HepG2 (cell line): Measurements from ENCODE around the gene ZBP1. TPM values are rescaled to one million over a fixed set of nuclear protein-coding genes. Genes with fewer than 3 reads are reported as not detected.

ENCODE experiments used
- ATAC-seq: fragments of 200-7000 bp; cut with Tn5 transposase; 3 replicates; pipeline ENCODE4 v1.9.1; 2020; ENCODE audit warnings: mild to moderate bottlenecking, moderate library complexity
- BruUV-seq: library from RNA; stranded (reverse); fragments of 400-500 nt; replicated peaks from 2 replicates; lab custom pipeline; 2021; lab: Mats Ljungman, UMichigan
- CTCF ChIA-PET: fragments of 300-600 bp; formaldehyde crosslinking; extraction: SDS; loops from one replicate; lab custom pipeline; 2021; ENCODE audit warnings: low total read pairs, inconsistent platforms, low intra/inter-chr PET ratio; lab: Yijun Ruan, JAX
- POLR2A ChIA-PET: fragments of 350-600 bp; sonication (Branson Sonifier 250); formaldehyde crosslinking; loops from one replicate; lab custom pipeline; 2020; ENCODE audit warnings: antibody characterized with exemption, inconsistent platforms; lab: Yijun Ruan, JAX
- DNase-seq: peaks from one replicate; pipeline ENCODE4 v3.0.0-alpha.2; 2015; ENCODE audit warnings: low spot score
- FAIRE-seq: peaks from 3 replicates; lab custom pipeline; 2011; peaks lifted over from hg19 to GRCh38; lab: Jason Lieb, UNC
- H2AFZ ChIP-seq: one replicate; pipeline ENCODE4 v1.6.1; 2011; ENCODE audit warnings: low read length, inconsistent platforms
- H3K27ac ChIP-seq: fragments of 300-600 bp; 3 replicates; pipeline ENCODE4 v1.8.0; 2011; ENCODE audit warnings: mixed run types, mild to moderate bottlenecking, mixed read lengths, low read length, inconsistent platforms; ENCODE audit not compliant: insufficient read depth; ENCODE audit errors: extremely low read length
- H3K27me3 ChIP-seq, 2 experiments: fragments of 200-600 bp in 1 of 2; 2 replicates in 1 of 2; 3 replicates in 1 of 2; pipeline versions ENCODE4 v1.6.0 to v1.8.0; 2011; ENCODE audit warnings: low read length in 2 of 2, mild to moderate bottlenecking in 2 of 2, moderate library complexity in 2 of 2, inconsistent platforms in 1 of 2; ENCODE audit not compliant: insufficient read depth in 2 of 2, control insufficient read depth in 1 of 2
- H3K36me3 ChIP-seq, 2 experiments: fragments of 200-600 bp in 1 of 2; replicated peaks in 1 of 2; 2 replicates in 1 of 2; 3 replicates in 1 of 2; pipeline versions ENCODE4 v1.5.1 to v1.8.0; 2011; ENCODE audit warnings: low read length in 2 of 2, inconsistent platforms in 1 of 2; ENCODE audit not compliant: insufficient read depth in 2 of 2, control insufficient read depth in 1 of 2
- H3K4me1 ChIP-seq: 2 replicates; pipeline ENCODE4 v1.5.1; 2012; ENCODE audit warnings: low read length, inconsistent platforms; ENCODE audit not compliant: insufficient read depth
- H3K4me2 ChIP-seq: 2 replicates; pipeline ENCODE4 v1.6.0; 2011; ENCODE audit warnings: low read depth, low read length, inconsistent platforms
- H3K4me3 ChIP-seq, 3 experiments: fragments of 200-600 bp in 1 of 3; sonication (generic), shearing (Covaris generic) in 1 of 3; replicated peaks in 1 of 3; 2 replicates each; pipeline ENCODE4 v1.5.1; 2011 to 2016; ENCODE audit warnings: low read length in 3 of 3, inconsistent platforms in 2 of 3, low read depth in 2 of 3, mild to moderate bottlenecking in 2 of 3, control low read depth in 1 of 3, mixed read lengths in 1 of 3; ENCODE audit not compliant: insufficient read depth in 1 of 3
- H3K79me2 ChIP-seq: one replicate; pipeline ENCODE4 v1.6.1; 2011; ENCODE audit warnings: low read length, inconsistent platforms; ENCODE audit not compliant: insufficient read depth
- H3K9ac ChIP-seq: 2 replicates; pipeline ENCODE4 v1.6.0; 2011; ENCODE audit warnings: mild to moderate bottlenecking, low read depth, low read length, inconsistent platforms; ENCODE audit not compliant: insufficient read depth
- H3K9me3 ChIP-seq: 2 replicates; pipeline ENCODE4 v1.5.1; 2012; ENCODE audit warnings: mild to moderate bottlenecking, low read length
- H4K20me1 ChIP-seq: 2 replicates; pipeline ENCODE4 v1.6.0; 2011; ENCODE audit warnings: inconsistent platforms, mild to moderate bottlenecking, low read length, moderate library complexity; ENCODE audit not compliant: insufficient read depth
- CENPX ChIP-seq: sonication (generic); formaldehyde crosslinking; IDR thresholded peaks from 2 replicates; pipeline ENCODE4 v1.9.0; 2021; ENCODE audit warnings: mild to moderate bottlenecking, missing genetic modification reagents, moderate library complexity
- KAT7 ChIP-seq: IDR thresholded peaks from 2 replicates; pipeline ENCODE4 v1.6.1; 2018; ENCODE audit warnings: borderline replicate concordance, missing compliant biosample characterization
- RBFOX2 ChIP-seq: fragments of 200-400 bp; formaldehyde crosslinking; IDR thresholded peaks from 2 replicates; pipeline ENCODE4 v1.6.1; 2017; ENCODE audit warnings: low read depth, mild to moderate bottlenecking, low read length
- RFXAP ChIP-seq: sonication (generic); formaldehyde crosslinking; IDR thresholded peaks from 2 replicates; pipeline ENCODE4 v1.4.0; 2020; ENCODE audit warnings: missing genetic modification reagents, borderline replicate concordance
- SMAD1 ChIP-seq: sonication (generic); formaldehyde crosslinking; IDR thresholded peaks from 2 replicates; pipeline ENCODE4 v1.4.0; 2020; ENCODE audit warnings: missing genetic modification reagents, low read depth, mild to moderate bottlenecking, borderline replicate concordance
- SRSF9 ChIP-seq: fragments of 200-400 bp; formaldehyde crosslinking; IDR thresholded peaks from 2 replicates; pipeline ENCODE4 v1.6.1; 2018; ENCODE audit warnings: borderline replicate concordance, mild to moderate bottlenecking, low read depth, low read length; ENCODE audit not compliant: insufficient read depth, poor library complexity, severe bottlenecking
- TGIF2 ChIP-seq: IDR thresholded peaks from 2 replicates; pipeline ENCODE4 v1.6.1; 2016; ENCODE audit warnings: control low read depth, missing compliant biosample characterization
- ZNF20 ChIP-seq: sonication (generic); formaldehyde crosslinking; IDR thresholded peaks from 2 replicates; pipeline ENCODE4 v1.4.0; 2020; ENCODE audit warnings: mild to moderate bottlenecking, moderate library complexity, missing genetic modification reagents
- ZNF234 ChIP-seq: sonication (generic); formaldehyde crosslinking; conservative IDR thresholded peaks from 2 replicates; pipeline ENCODE4 v1.5.1; 2020; ENCODE audit warnings: mild to moderate bottlenecking, missing genetic modification reagents
- ZNF30 ChIP-seq: sonication (generic); formaldehyde crosslinking; IDR thresholded peaks from 2 replicates; pipeline ENCODE4 v1.5.0; 2020; ENCODE audit warnings: mild to moderate bottlenecking, missing genetic modification reagents
- ZNF383 ChIP-seq: sonication (generic); formaldehyde crosslinking; IDR thresholded peaks from 2 replicates; pipeline ENCODE4 v1.4.0; 2020; ENCODE audit warnings: missing genetic modification reagents, mild to moderate bottlenecking, borderline replicate concordance
- ZNF446 ChIP-seq: sonication (generic); formaldehyde crosslinking; IDR thresholded peaks from 2 replicates; pipeline ENCODE4 v1.5.0; 2020; ENCODE audit warnings: mild to moderate bottlenecking, missing genetic modification reagents
- ZNF451 ChIP-seq: sonication (generic); formaldehyde crosslinking; IDR thresholded peaks from 2 replicates; pipeline ENCODE4 v1.5.0; 2020; ENCODE audit warnings: mild to moderate bottlenecking, missing genetic modification reagents
- ZNF614 ChIP-seq: IDR thresholded peaks from 2 replicates; pipeline ENCODE4 v1.6.1; 2018; ENCODE audit warnings: missing biosample characterization, missing genetic modification reagents, inconsistent platforms, borderline replicate concordance
- ZNF616 ChIP-seq: sonication (generic); formaldehyde crosslinking; IDR thresholded peaks from 2 replicates; pipeline ENCODE4 v1.5.0; 2020; ENCODE audit warnings: low read depth, mild to moderate bottlenecking, missing genetic modification reagents
- ZNF670 ChIP-seq: sonication (generic); formaldehyde crosslinking; IDR thresholded peaks from 2 replicates; pipeline ENCODE4 v1.8.0; 2022; ENCODE audit warnings: mild to moderate bottlenecking, missing genetic modification reagents, borderline replicate concordance
- ZNF737 ChIP-seq: sonication (generic); formaldehyde crosslinking; IDR thresholded peaks from 2 replicates; pipeline ENCODE4 v1.5.0; 2020; ENCODE audit warnings: missing genetic modification reagents, mild to moderate bottlenecking, borderline replicate concordance
- ZNF790 ChIP-seq: sonication (generic); formaldehyde crosslinking; IDR thresholded peaks from 2 replicates; pipeline ENCODE4 v1.8.0; 2022; ENCODE audit warnings: missing genetic modification reagents, mild to moderate bottlenecking, borderline replicate concordance
- ZNF879 ChIP-seq: sonication (generic); formaldehyde crosslinking; IDR thresholded peaks from 2 replicates; pipeline ENCODE4 v1.8.1; 2023; ENCODE audit warnings: missing genetic modification reagents
- ZSCAN12 ChIP-seq: sonication (generic); formaldehyde crosslinking; IDR thresholded peaks from 2 replicates; pipeline ENCODE4 v1.9.0; 2021; ENCODE audit warnings: mild to moderate bottlenecking, missing genetic modification reagents
- WGBS: methylation state at CpG from one replicate; pipeline ENCODE4 v1.1.6; 2017; ENCODE audit warnings: low lambda C conversion rate; 5-methylcytosine and 5-hydroxymethylcytosine counted together
- in situ Hi-C: cut with HindIII; loops from 2 replicates; pipeline ENCODE4 v1.10.0; 2017; ENCODE audit warnings: low pct_unique_long_range_greater_than_20kb; ENCODE audit not compliant: extremely low pct_ligation_motif_present
- intact Hi-C: fragments of 100-400 bp; cut with micrococcal nuclease; formaldehyde crosslinking; loops from one replicate; pipeline ENCODE4 v1.10.0; 2022; ENCODE audit not compliant: unreplicated experiment
- polyA plus RNA-seq, 8 experiments: library from polyadenylated mRNA; depleted of rRNA in 3 of 8; stranded (reverse) in 7 of 8; unstranded in 1 of 8; fragments of >200 nt; fragmentation: Illumina TruSeq in 4 of 8; extraction: Trizol in 4 of 8; gene quantifications; 2 replicates each; pipeline versions ENCODE4 v1.2.1 to v1.2.3, GENCODE V29; 2011 to 2016; ENCODE audit warnings: low read depth in 4 of 8, missing spikeins in 1 of 8, mixed read lengths in 1 of 8; ENCODE audit not compliant: insufficient read depth in 1 of 8
- total RNA-seq, 5 experiments: library from RNA; depleted of rRNA; stranded (reverse); fragments of >200 nt; fragmentation: Illumina TruSeq; extraction: Trizol; gene quantifications; 2 replicates each; pipeline ENCODE4 v1.2.3, GENCODE V29; 2016; ENCODE audit warnings: low read depth in 1 of 5
- TF ChIP-seq, protein P1 (sequence below): sonication (generic); formaldehyde crosslinking; IDR thresholded peaks from 2 replicates; pipeline ENCODE4 v1.4.0; 2020; ENCODE audit warnings: mild to moderate bottlenecking, missing genetic modification reagents

The ZBP1 gene
- total and polyA plus RNA-seq, 2 of the 13 experiments (the other 11 are each of a cell fraction or from before 2014, with no cell fraction given): not detected

DNA sequence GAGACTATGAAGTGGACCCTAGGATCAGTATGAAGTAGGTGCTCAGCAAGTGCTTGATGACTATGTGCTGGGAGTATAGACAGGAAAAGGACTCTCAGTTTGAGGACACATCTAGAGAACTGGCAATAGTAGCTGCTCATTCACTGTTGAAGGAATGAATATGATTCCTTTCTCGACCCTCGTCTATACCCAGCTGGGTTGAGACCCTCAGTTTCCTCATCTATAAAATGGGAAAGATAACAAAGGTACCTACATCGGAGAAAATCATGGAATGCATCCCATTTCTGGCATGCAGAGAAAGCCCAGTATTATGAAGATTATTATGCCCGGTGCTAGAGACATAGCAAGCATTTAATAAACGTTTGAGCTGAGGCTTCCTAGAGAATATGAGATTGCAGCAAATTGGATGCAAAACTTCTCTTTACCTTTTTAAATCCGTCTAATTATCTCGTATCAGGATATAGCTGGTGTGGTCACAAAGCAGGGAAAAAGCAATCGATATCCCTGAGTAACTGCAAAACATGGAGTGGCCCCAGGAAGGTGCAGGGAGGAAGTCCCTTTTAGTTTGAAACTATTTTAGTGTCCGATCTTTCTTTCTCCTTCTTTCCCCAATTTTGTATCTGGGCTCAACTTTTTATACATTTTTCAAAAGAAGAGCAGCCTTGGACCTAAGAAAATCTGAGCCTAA is 62.2 kb downstream of the ZBP1 start (continued):
- TF ChIP-seq RBFOX2: no peak
- TF ChIP-seq ZNF234 (CRISPR knock-in tag): no peak
- TF ChIP-seq ZSCAN12 (CRISPR knock-in tag): no peak
- TF ChIP-seq ZNF614 (CRISPR knock-in tag): no peak
- TF ChIP-seq ZNF879: no peak
- no peak for TF ChIP-seq ZNF30 (CRISPR knock-in tag)
- no peak for TF ChIP-seq SRSF9
- TF ChIP-seq KAT7 (CRISPR knock-in tag): no peak
- TF ChIP-seq CENPX (CRISPR knock-in tag): no peak
- TF ChIP-seq RFXAP (CRISPR knock-in tag): no peak
- no peak for TF ChIP-seq ZNF451
- TF ChIP-seq, protein P1, sequence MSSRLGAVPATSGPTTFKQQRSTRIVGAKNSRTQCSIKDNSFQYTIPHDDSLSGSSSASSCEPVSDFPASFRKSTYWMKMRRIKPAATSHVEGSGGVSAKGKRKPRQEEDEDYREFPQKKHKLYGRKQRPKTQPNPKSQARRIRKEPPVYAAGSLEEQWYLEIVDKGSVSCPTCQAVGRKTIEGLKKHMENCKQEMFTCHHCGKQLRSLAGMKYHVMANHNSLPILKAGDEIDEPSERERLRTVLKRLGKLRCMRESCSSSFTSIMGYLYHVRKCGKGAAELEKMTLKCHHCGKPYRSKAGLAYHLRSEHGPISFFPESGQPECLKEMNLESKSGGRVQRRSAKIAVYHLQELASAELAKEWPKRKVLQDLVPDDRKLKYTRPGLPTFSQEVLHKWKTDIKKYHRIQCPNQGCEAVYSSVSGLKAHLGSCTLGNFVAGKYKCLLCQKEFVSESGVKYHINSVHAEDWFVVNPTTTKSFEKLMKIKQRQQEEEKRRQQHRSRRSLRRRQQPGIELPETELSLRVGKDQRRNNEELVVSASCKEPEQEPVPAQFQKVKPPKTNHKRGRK: no peak

DNA sequence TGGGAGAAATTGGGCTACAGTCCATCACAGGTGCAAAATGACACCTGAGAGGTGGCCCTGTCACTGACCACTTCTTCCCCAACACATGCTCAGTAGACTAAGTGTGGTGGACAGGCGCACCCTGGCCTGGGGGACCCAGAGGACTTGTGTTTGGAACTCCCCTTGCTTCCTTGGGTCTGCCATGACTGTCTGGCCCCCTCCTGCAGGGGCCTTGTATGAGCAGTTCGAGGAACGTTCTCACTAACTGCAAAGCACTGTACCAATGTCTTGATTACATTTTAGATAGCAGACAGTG is 63.3 kb downstream of the ZBP1 start:
- peak overlapping the region; percentile 8; the same call in 1 of the 2 replicates for H3K4me2 ChIP-seq
- POLR2A ChIA-PET: interaction anchor here (0.7 to 5.6 kb wide), 2 partner anchors 30 to 205 kb away, joined by 3 to 57 read pairs; no protein-coding TSS in a partner anchor
- no peaks in the 10 kb centered on the region for H3K9me3 ChIP-seq
- H3K4me1 ChIP-seq: peaks cover 78% of the 10 kb centered on the region
- CTCF ChIA-PET: interaction anchor here (1.9 kb wide), 1 partner anchor 29 kb away, joined by 4 read pairs; no protein-coding TSS in a partner anchor
- H3K9ac ChIP-seq: no peak overlapping the region
- H3K27ac ChIP-seq: no peak overlapping the region
- in situ Hi-C loops: no loop called here
- peaks cover 5% of the 10 kb centered on the region for H3K79me2 ChIP-seq
- H3K4me3 ChIP-seq: no peak overlapping the region; a peak in 1 of 6 replicates
- no peak overlapping the region for H2AFZ ChIP-seq
- H4K20me1 ChIP-seq: no peaks in the 10 kb centered on the region
- WGBS: 42% methylated on average over 3 of the region's 3 CpGs
- no peaks in the 10 kb centered on the region; a peak in 1 of 5 replicates for H3K36me3 ChIP-seq
- FAIRE-seq: no peak
- no TSS peak for BruUV-seq
- intact Hi-C loops: loop anchor here (5.0 kb wide), 1 partner anchor 35 kb away; no protein-coding TSS in a partner anchor
- peaks cover 7 to 32% of the 10 kb centered on the region in 2 experiments for H3K27me3 ChIP-seq
- DNase-seq: no peak
- no peak for ATAC-seq
- no peak for TF ChIP-seq ZNF20 (CRISPR knock-in tag)
- TF ChIP-seq ZNF383 (CRISPR knock-in tag): no peak
- TF ChIP-seq ZNF670 (CRISPR knock-in tag): peak; percentile 13; the same call in 1 of the 2 replicates
- TF ChIP-seq SMAD1 (CRISPR knock-in tag): no peak
- peak; percentile 54; the same call in 1 of the 2 replicates for TF ChIP-seq ZNF446 (CRISPR knock-in tag)
- 0 out of 2 replicates have a peak, but pooled peaks have one; percentile 40 for TF ChIP-seq ZNF616 (CRISPR knock-in tag)
- TF ChIP-seq ZNF614 (CRISPR knock-in tag): no peak
- 0 out of 2 replicates have a peak, but pooled peaks have one; percentile 27 for TF ChIP-seq ZNF737
- 0 out of 2 replicates have a peak, but pooled peaks have one; percentile 37 for TF ChIP-seq ZNF790
- no peak for TF ChIP-seq TGIF2 (CRISPR knock-in tag)
